K562 (cell line): Measurements from ENCODE around the gene RNF150. TPM values are rescaled to one million over a fixed set of nuclear protein-coding genes. Genes with fewer than 3 reads are reported as not detected.

Experiments used
- ATAC-seq: fragments of 200-7000 bp; cut with Tn5 transposase; 3 replicates; pipeline ENCODE4 v1.9.1; 2020; ENCODE audit warnings: moderate library complexity
- BruUV-seq: library from RNA; stranded (reverse); fragments of 400-500 nt; replicated peaks from 2 replicates; lab custom pipeline; 2021; lab: Mats Ljungman, UMichigan
- CTCF ChIA-PET: fragments of 300-600 bp; formaldehyde crosslinking; extraction: SDS; loops from one replicate; lab custom pipeline; 2021; ENCODE audit warnings: low intra/inter-chr PET ratio; lab: Yijun Ruan, JAX
- POLR2A ChIA-PET: fragments of 300-600, 350-650 bp; sonication (Branson Sonifier 250); formaldehyde crosslinking; extraction: SDS; loops from one replicate; lab custom pipeline; 2021; ENCODE audit warnings: antibody characterized with exemption, inconsistent platforms; lab: Yijun Ruan, JAX
- DNase-seq, 4 experiments: peaks; one replicate each; pipeline versions ENCODE4 v3.0.0 to v3.0.0-alpha.2; 2011 to 2018; ENCODE audit warnings: low spot score in 3 of 4, mixed read lengths in 3 of 4; ENCODE audit errors: extremely low read depth in 1 of 4
- FAIRE-seq: peaks from 2 replicates; lab custom pipeline; 2011; peaks lifted over from hg19 to GRCh38; lab: Jason Lieb, UNC
- H2AFZ ChIP-seq: 2 replicates; pipeline ENCODE4 v1.6.0; 2011; ENCODE audit warnings: low read depth, low read length, control low read depth, inconsistent platforms
- H3K27ac ChIP-seq: fragments of 200-600 bp; 3 replicates; pipeline ENCODE4 v1.8.0; 2011; ENCODE audit warnings: low read depth, mild to moderate bottlenecking, control low read depth, inconsistent platforms, low read length, moderate library complexity, mixed read lengths; ENCODE audit errors: extremely low read depth
- H3K27me3 ChIP-seq, 2 experiments: fragments of 300-600 bp in 1 of 2; 2 replicates in 1 of 2; 3 replicates in 1 of 2; pipeline versions ENCODE4 v1.6.0 to v1.8.0; 2011; ENCODE audit warnings: inconsistent platforms in 2 of 2, low read length in 2 of 2, mild to moderate bottlenecking in 1 of 2, mixed read lengths in 1 of 2, moderate library complexity in 1 of 2; ENCODE audit not compliant: control insufficient read depth in 2 of 2, insufficient read depth in 2 of 2
- H3K36me3 ChIP-seq: fragments of 300-600 bp; 3 replicates; pipeline ENCODE4 v1.8.0; 2011; ENCODE audit warnings: mild to moderate bottlenecking, low read length, inconsistent platforms; ENCODE audit not compliant: control insufficient read depth, insufficient read depth
- H3K4me1 ChIP-seq, 2 experiments: fragments of 200-600 bp in 1 of 2; replicated peaks in 1 of 2; 2 replicates in 1 of 2; 3 replicates in 1 of 2; pipeline versions ENCODE4 v1.5.1 to v1.8.0; 2011; ENCODE audit warnings: inconsistent platforms in 2 of 2, low read length in 2 of 2, mild to moderate bottlenecking in 1 of 2, mixed read lengths in 1 of 2, moderate library complexity in 1 of 2; ENCODE audit not compliant: control insufficient read depth in 2 of 2, insufficient read depth in 2 of 2
- H3K4me2 ChIP-seq: 2 replicates; pipeline ENCODE4 v1.6.1; 2011; ENCODE audit warnings: low read length, control low read depth, inconsistent platforms, mixed read lengths; ENCODE audit not compliant: insufficient read depth
- H3K4me3 ChIP-seq: fragments of 200-600 bp; sonication (generic), shearing (Covaris generic); 2 replicates; pipeline ENCODE4 v1.5.1; 2016; ENCODE audit warnings: control low read depth, inconsistent platforms
- H3K79me2 ChIP-seq: fragments of 200-600 bp; 3 replicates; pipeline ENCODE4 v1.8.0; 2011; ENCODE audit warnings: low read length, inconsistent platforms; ENCODE audit not compliant: control insufficient read depth, insufficient read depth
- H3K9ac ChIP-seq, 2 experiments: 2 replicates each; pipeline versions ENCODE4 v1.6.0 to v1.6.1; 2011; ENCODE audit warnings: low read depth in 2 of 2, low read length in 2 of 2, control low read depth in 1 of 2, inconsistent platforms in 1 of 2, mild to moderate bottlenecking in 1 of 2, mixed read lengths in 1 of 2; ENCODE audit not compliant: insufficient read depth in 1 of 2
- H3K9me1 ChIP-seq: one replicate; pipeline ENCODE4 v1.6.0; 2011; ENCODE audit warnings: inconsistent platforms, mild to moderate bottlenecking, low read length, moderate library complexity; ENCODE audit not compliant: control insufficient read depth, insufficient read depth
- H3K9me3 ChIP-seq: replicated peaks from 2 replicates; pipeline ENCODE4 v1.5.1; 2011; ENCODE audit warnings: low read depth, low read length, inconsistent platforms; ENCODE audit not compliant: control insufficient read depth, insufficient read depth
- H4K20me1 ChIP-seq: replicated peaks from 2 replicates; pipeline ENCODE4 v1.6.1; 2011; ENCODE audit warnings: low read length, inconsistent platforms, mixed read lengths; ENCODE audit not compliant: control insufficient read depth, insufficient read depth
- BDP1 ChIP-seq: IDR thresholded peaks from 3 replicates; pipeline ENCODE4 v1.6.1; 2011; ENCODE audit not compliant: insufficient read length, insufficient read depth
- C11orf30 ChIP-seq: fragments of 450-650 bp; IDR thresholded peaks from 2 replicates; pipeline ENCODE4 v1.6.1; 2016; ENCODE audit warnings: low read depth, mild to moderate bottlenecking
- E2F3 ChIP-seq: fragments of 250-450 bp; sonication (Bioruptor Pico); IDR thresholded peaks from 2 replicates; pipeline ENCODE4 v1.4.0; 2020; ENCODE audit warnings: mild to moderate bottlenecking
- HOXB6 ChIP-seq: fragments of 250-450 bp; sonication (Bioruptor Pico); IDR thresholded peaks from 2 replicates; pipeline ENCODE4 v1.5.1; 2022; ENCODE audit warnings: mild to moderate bottlenecking, borderline replicate concordance
- MCM3 ChIP-seq: fragments of 450-650 bp; IDR thresholded peaks from 2 replicates; pipeline ENCODE4 v1.6.1; 2016
- NFIX ChIP-seq: fragments of 250-450 bp; sonication (Bioruptor Pico); IDR thresholded peaks from 2 replicates; pipeline ENCODE4 v1.4.0; 2020; ENCODE audit warnings: low read depth, mild to moderate bottlenecking, moderate library complexity
- POLR2H ChIP-seq: IDR thresholded peaks from 2 replicates; pipeline ENCODE4 v1.6.1; 2016; ENCODE audit warnings: missing genetic modification characterization, low read depth, mild to moderate bottlenecking, control low read depth, missing compliant biosample characterization, moderate library complexity
- SRSF1 ChIP-seq: fragments of 200-400 bp; formaldehyde crosslinking; IDR thresholded peaks from 2 replicates; pipeline ENCODE4 v1.6.1; 2017; ENCODE audit warnings: mild to moderate bottlenecking, low read depth, low read length, moderate library complexity
- TAF15 ChIP-seq: fragments of 200-400 bp; formaldehyde crosslinking; IDR thresholded peaks from 2 replicates; pipeline ENCODE4 v1.6.1; 2017; ENCODE audit warnings: mild to moderate bottlenecking, low read depth, low read length, moderate library complexity
- ZBTB7A ChIP-seq: IDR thresholded peaks from 2 replicates; pipeline ENCODE4 v1.6.1; 2011; ENCODE audit warnings: low read depth, mild to moderate bottlenecking, low read length, moderate library complexity, borderline replicate concordance; ENCODE audit not compliant: control insufficient read depth
- ZC3H8 ChIP-seq: fragments of 450-650 bp; IDR thresholded peaks from 2 replicates; pipeline ENCODE4 v1.6.1; 2017
- WGBS: fragments of 100-300 bp; shearing (Covaris generic); methylation state at CpG from one replicate; pipeline ENCODE4 v1.1.6; 2016; ENCODE audit warnings: low coverage, mixed read lengths; ENCODE audit not compliant: insufficient coverage; ENCODE audit errors: missing lambda C conversion rate; 5-methylcytosine and 5-hydroxymethylcytosine counted together
- in situ Hi-C: fragments of 300-500 bp; cut with MboI; formaldehyde crosslinking; loops from 4 replicates; pipeline ENCODE4 v1.15.0; 2018; ENCODE audit warnings: inconsistent platforms, mixed read lengths
- intact Hi-C: fragments of 100-400 bp; cut with micrococcal nuclease; formaldehyde crosslinking; loops from 2 replicates; pipeline ENCODE4 v1.14.2; 2022
- polyA plus RNA-seq, 8 experiments: library from polyadenylated mRNA; depleted of rRNA in 4 of 8; stranded (reverse) in 5 of 8; unstranded in 3 of 8; fragments of >200 nt; fragmentation: Nextera tagmentation in 2 of 8; fragmentation: Illumina TruSeq in 1 of 8; extraction: Ambion mirVana in 2 of 8; extraction: Trizol in 1 of 8; gene quantifications; 2 replicates each; pipeline versions ENCODE4 v1.2.1 to v1.2.3, GENCODE V29; 2011 to 2014; ENCODE audit warnings: inconsistent platforms in 1 of 8, missing spikeins in 1 of 8
- total RNA-seq, 7 experiments: library from RNA; depleted of rRNA in 6 of 7; stranded (reverse); fragments of >200 nt in 6 of 7; fragmentation: Illumina TruSeq in 2 of 7; extraction: Trizol in 2 of 7; gene quantifications; 2 replicates each; pipeline versions ENCODE4 v1.2.1 to v1.2.3, GENCODE V29; 2011 to 2021; ENCODE audit warnings: low replicate concordance in 1 of 7
- TF ChIP-seq, protein P1 (sequence below): fragments of 150-350 bp; conservative IDR thresholded peaks from 2 replicates; pipeline ENCODE4 v1.6.1; 2014; ENCODE audit warnings: low read length
- TF ChIP-seq, protein P2 (sequence below): fragments of 450-650 bp; formaldehyde crosslinking; IDR thresholded peaks from 2 replicates; pipeline ENCODE4 v1.4.0; 2020; ENCODE audit warnings: mild to moderate bottlenecking, mixed read lengths

Gene RNF150
- total and polyA plus RNA-seq, 9 of the 15 experiments (the other 6 are each of a cell fraction or from before 2014, with no cell fraction given), result 0.09 TPM; not detected in 8

DNA sequence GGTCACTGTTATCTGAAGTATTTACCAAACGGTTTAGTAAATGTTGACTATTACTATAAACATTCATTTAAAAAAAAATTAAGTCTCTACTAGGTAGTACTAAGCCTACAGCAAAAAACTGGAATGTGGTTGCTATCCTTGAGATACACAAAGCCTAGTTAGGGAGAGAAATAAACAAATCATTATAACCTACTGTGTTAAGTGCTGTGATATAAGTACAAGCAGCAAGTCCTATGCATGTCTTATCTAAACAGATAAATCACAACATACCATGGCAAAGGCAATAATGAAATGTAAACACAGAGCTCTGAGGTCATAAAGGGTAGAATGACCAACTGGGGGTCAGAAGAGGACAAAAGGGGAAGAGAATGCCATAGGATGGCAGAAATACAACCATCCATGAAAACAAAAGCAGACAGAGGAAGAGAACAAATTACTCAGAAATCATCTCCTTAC is 92.2 kb downstream of the RNF150 start:
- Histone ChIP-seq H3K9me1 (no peaks in the 10 kb centered on the region), H3K79me2 (no peaks in the 10 kb centered on the region), H3K4me2 (no peak overlapping the region), H3K4me1 (no peaks in the 10 kb centered on the region), H3K36me3 (no peaks in the 10 kb centered on the region), H2AFZ (no peak overlapping the region), H3K4me3 (no peak overlapping the region), H3K27ac (no peak overlapping the region), H4K20me1 (no peaks in the 10 kb centered on the region), H3K9ac (no peak overlapping the region), H3K27me3 (no peaks in the 10 kb centered on the region), H3K9me3 (no peaks in the 10 kb centered on the region)
- TF ChIP-seq SRSF1 (no peak), POLR2H (tag) (no peak), ZBTB7A (no peak), ZC3H8 (no peak), C11orf30 (no peak), E2F3 (CRISPR knock-in tag) (no peak), BDP1 (no peak), NFIX (CRISPR knock-in tag) (no peak), HOXB6 (CRISPR knock-in tag) (no peak), TAF15 (no peak), MCM3 (no peak)
- TF ChIP-seq, protein P1, sequence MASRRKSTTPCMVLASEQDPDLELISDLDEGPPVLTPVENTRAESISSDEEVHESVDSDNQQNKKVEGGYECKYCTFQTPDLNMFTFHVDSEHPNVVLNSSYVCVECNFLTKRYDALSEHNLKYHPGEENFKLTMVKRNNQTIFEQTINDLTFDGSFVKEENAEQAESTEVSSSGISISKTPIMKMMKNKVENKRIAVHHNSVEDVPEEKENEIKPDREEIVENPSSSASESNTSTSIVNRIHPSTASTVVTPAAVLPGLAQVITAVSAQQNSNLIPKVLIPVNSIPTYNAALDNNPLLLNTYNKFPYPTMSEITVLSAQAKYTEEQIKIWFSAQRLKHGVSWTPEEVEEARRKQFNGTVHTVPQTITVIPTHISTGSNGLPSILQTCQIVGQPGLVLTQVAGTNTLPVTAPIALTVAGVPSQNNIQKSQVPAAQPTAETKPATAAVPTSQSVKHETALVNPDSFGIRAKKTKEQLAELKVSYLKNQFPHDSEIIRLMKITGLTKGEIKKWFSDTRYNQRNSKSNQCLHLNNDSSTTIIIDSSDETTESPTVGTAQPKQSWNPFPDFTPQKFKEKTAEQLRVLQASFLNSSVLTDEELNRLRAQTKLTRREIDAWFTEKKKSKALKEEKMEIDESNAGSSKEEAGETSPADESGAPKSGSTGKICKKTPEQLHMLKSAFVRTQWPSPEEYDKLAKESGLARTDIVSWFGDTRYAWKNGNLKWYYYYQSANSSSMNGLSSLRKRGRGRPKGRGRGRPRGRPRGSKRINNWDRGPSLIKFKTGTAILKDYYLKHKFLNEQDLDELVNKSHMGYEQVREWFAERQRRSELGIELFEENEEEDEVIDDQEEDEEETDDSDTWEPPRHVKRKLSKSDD, result no peak
- TF ChIP-seq, protein P2, sequence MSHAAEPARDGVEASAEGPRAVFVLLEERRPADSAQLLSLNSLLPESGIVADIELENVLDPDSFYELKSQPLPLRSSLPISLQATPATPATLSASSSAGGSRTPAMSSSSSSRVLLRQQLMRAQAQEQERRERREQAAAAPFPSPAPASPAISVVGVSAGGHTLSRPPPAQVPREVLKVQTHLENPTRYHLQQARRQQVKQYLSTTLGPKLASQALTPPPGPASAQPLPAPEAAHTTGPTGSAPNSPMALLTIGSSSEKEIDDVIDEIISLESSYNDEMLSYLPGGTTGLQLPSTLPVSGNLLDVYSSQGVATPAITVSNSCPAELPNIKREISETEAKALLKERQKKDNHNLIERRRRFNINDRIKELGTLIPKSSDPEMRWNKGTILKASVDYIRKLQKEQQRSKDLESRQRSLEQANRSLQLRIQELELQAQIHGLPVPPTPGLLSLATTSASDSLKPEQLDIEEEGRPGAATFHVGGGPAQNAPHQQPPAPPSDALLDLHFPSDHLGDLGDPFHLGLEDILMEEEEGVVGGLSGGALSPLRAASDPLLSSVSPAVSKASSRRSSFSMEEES, result no peak
- FAIRE-seq (no peak), DNase-seq (no peak), ATAC-seq (no peak)
- intact Hi-C loops, result no loop called here
- CTCF ChIA-PET, result no interaction called here
- no TSS peak for BruUV-seq
- 0% methylated on average over 1 of the region's 1 CpG for WGBS
- in situ Hi-C loops, result no loop called here
- POLR2A ChIA-PET, result no interaction called here
